ENCODE measurements around the gene LCN2. TPM values are rescaled to one million over a fixed set of nuclear protein-coding genes. Genes with fewer than 3 reads are reported as not detected.

The LCN2 gene
- total RNA-seq, 1 experiment from 2014 or later = 1.3 TPM

DNA sequence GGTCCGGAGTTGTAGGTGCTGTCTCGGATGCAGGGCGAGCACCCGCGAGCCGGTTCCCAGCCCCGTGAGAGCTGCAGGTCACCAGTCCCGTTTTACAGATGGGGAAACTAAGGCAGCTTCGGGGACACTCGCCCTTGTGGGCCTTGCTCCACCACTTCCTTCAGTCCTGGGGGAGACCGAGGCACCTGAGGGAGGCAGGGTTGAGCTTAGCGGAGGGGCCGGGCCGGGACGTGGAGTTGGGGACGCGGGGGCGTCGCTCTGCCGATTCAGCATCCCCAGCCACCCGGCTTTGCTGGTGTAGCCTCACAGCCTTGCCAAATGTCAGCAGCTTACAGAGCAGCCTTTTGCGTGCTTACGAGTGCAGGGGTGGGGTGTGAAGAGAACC lies 11.3 kb downstream of the LCN2 start (continued):
- TF ChIP-seq, protein P1, sequence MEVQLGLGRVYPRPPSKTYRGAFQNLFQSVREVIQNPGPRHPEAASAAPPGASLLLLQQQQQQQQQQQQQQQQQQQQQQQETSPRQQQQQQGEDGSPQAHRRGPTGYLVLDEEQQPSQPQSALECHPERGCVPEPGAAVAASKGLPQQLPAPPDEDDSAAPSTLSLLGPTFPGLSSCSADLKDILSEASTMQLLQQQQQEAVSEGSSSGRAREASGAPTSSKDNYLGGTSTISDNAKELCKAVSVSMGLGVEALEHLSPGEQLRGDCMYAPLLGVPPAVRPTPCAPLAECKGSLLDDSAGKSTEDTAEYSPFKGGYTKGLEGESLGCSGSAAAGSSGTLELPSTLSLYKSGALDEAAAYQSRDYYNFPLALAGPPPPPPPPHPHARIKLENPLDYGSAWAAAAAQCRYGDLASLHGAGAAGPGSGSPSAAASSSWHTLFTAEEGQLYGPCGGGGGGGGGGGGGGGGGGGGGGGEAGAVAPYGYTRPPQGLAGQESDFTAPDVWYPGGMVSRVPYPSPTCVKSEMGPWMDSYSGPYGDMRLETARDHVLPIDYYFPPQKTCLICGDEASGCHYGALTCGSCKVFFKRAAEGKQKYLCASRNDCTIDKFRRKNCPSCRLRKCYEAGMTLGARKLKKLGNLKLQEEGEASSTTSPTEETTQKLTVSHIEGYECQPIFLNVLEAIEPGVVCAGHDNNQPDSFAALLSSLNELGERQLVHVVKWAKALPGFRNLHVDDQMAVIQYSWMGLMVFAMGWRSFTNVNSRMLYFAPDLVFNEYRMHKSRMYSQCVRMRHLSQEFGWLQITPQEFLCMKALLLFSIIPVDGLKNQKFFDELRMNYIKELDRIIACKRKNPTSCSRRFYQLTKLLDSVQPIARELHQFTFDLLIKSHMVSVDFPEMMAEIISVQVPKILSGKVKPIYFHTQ (CRISPR knock-in tag; IDR thresholded peaks at IDR 0.05) = 0 out of 2 replicates have a peak, but pooled peaks have one; percentile 38
- TF ChIP-seq, protein P2, sequence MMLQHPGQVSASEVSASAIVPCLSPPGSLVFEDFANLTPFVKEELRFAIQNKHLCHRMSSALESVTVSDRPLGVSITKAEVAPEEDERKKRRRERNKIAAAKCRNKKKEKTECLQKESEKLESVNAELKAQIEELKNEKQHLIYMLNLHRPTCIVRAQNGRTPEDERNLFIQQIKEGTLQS (CRISPR knock-in tag; conservative IDR thresholded peaks at IDR 0.05) = no peak
- TF ChIP-seq, protein P3, sequence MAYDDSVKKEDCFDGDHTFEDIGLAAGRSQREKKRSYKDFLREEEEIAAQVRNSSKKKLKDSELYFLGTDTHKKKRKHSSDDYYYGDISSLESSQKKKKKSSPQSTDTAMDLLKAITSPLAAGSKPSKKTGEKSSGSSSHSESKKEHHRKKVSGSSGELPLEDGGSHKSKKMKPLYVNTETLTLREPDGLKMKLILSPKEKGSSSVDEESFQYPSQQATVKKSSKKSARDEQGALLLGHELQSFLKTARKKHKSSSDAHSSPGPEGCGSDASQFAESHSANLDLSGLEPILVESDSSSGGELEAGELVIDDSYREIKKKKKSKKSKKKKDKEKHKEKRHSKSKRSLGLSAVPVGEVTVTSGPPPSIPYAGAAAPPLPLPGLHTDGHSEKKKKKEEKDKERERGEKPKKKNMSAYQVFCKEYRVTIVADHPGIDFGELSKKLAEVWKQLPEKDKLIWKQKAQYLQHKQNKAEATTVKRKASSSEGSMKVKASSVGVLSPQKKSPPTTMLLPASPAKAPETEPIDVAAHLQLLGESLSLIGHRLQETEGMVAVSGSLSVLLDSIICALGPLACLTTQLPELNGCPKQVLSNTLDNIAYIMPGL (CRISPR knock-in tag; IDR thresholded peaks at IDR 0.05) = no peak; the same call in 1 of the 2 replicates
- TF ChIP-seq GTF2I (CRISPR knock-in tag; conservative IDR thresholded peaks at IDR 0.05) = peak; percentile 71; the same call in 1 of the 2 replicates

DNA sequence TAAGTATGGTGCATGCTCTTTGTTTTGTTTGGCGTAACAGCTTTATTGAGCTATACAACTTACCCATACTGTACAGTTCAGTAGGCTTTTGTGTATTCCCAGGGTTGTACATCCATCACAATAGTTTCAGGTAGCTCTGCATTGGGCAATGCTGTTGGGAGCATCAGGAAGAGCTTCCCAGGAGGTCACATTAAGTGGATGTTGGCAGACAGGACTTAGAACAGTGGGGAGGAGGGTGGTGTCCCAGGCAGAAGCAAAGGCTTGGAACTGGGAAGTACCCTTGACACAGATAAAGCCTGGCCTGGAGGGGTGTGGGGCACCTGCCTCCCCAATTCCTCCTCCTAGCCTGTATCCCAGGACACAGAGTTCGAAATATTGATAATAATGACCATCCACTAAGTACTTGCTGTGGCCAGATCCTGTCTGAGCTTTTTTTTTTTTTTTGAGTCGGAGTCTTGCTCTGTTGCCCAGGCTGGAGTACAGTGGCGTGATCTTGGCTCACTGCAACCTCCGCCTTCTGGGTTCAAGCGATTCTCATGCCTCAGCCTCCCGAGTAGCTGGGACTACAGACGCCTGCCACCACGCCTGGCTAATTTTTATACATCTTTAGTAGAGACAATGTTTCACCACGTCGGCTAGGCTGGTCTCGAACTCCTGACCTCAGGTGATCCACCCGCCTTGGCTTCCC lies 12.1 kb downstream of the LCN2 start:
- DNase-seq (ENCODE audit: low spot score) = no peak
- ATAC-seq = no peak
- H3K36me3 Mint-ChIP-seq = peaks cover 15% of the 10 kb centered on the region
- ChIA-PET POLR2A (interaction anchor here (1.0 kb wide), 1 partner anchor 94 kb away, joined by 3 read pairs; no protein-coding TSS in a partner anchor), CTCF (interaction anchor here (1.6 to 3.6 kb wide), 5 partner anchors 10 to 277 kb away, joined by 5 to 37 read pairs (median 30); partner anchors contain the start of gene DNM1)
- TF ChIP-seq TEAD4 (CRISPR knock-in tag; IDR thresholded peaks at IDR 0.05) (no peak), GABPB1 (CRISPR knock-in tag; IDR thresholded peaks at IDR 0.05) (no peak)
- TF ChIP-seq, protein P4, sequence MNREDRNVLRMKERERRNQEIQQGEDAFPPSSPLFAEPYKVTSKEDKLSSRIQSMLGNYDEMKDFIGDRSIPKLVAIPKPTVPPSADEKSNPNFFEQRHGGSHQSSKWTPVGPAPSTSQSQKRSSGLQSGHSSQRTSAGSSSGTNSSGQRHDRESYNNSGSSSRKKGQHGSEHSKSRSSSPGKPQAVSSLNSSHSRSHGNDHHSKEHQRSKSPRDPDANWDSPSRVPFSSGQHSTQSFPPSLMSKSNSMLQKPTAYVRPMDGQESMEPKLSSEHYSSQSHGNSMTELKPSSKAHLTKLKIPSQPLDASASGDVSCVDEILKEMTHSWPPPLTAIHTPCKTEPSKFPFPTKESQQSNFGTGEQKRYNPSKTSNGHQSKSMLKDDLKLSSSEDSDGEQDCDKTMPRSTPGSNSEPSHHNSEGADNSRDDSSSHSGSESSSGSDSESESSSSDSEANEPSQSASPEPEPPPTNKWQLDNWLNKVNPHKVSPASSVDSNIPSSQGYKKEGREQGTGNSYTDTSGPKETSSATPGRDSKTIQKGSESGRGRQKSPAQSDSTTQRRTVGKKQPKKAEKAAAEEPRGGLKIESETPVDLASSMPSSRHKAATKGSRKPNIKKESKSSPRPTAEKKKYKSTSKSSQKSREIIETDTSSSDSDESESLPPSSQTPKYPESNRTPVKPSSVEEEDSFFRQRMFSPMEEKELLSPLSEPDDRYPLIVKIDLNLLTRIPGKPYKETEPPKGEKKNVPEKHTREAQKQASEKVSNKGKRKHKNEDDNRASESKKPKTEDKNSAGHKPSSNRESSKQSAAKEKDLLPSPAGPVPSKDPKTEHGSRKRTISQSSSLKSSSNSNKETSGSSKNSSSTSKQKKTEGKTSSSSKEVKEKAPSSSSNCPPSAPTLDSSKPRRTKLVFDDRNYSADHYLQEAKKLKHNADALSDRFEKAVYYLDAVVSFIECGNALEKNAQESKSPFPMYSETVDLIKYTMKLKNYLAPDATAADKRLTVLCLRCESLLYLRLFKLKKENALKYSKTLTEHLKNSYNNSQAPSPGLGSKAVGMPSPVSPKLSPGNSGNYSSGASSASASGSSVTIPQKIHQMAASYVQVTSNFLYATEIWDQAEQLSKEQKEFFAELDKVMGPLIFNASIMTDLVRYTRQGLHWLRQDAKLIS (CRISPR knock-in tag; IDR thresholded peaks at IDR 0.05; ENCODE audit: borderline replicate concordance) = no peak
- TF ChIP-seq, protein P5, sequence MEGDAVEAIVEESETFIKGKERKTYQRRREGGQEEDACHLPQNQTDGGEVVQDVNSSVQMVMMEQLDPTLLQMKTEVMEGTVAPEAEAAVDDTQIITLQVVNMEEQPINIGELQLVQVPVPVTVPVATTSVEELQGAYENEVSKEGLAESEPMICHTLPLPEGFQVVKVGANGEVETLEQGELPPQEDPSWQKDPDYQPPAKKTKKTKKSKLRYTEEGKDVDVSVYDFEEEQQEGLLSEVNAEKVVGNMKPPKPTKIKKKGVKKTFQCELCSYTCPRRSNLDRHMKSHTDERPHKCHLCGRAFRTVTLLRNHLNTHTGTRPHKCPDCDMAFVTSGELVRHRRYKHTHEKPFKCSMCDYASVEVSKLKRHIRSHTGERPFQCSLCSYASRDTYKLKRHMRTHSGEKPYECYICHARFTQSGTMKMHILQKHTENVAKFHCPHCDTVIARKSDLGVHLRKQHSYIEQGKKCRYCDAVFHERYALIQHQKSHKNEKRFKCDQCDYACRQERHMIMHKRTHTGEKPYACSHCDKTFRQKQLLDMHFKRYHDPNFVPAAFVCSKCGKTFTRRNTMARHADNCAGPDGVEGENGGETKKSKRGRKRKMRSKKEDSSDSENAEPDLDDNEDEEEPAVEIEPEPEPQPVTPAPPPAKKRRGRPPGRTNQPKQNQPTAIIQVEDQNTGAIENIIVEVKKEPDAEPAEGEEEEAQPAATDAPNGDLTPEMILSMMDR (IDR thresholded peaks at IDR 0.05) = no peak
- no peaks in the 10 kb centered on the region for H3K9me3 Mint-ChIP-seq
- no peaks in the 10 kb centered on the region for H3K27me3 Mint-ChIP-seq (ENCODE audit: low read depth)
- peak overlapping the region; percentile 74 for H3K4me3 Mint-ChIP-seq
- H3K27ac Mint-ChIP-seq = no peak overlapping the region
- peaks cover 5% of the 10 kb centered on the region for H3K4me1 Mint-ChIP-seq

DNA sequence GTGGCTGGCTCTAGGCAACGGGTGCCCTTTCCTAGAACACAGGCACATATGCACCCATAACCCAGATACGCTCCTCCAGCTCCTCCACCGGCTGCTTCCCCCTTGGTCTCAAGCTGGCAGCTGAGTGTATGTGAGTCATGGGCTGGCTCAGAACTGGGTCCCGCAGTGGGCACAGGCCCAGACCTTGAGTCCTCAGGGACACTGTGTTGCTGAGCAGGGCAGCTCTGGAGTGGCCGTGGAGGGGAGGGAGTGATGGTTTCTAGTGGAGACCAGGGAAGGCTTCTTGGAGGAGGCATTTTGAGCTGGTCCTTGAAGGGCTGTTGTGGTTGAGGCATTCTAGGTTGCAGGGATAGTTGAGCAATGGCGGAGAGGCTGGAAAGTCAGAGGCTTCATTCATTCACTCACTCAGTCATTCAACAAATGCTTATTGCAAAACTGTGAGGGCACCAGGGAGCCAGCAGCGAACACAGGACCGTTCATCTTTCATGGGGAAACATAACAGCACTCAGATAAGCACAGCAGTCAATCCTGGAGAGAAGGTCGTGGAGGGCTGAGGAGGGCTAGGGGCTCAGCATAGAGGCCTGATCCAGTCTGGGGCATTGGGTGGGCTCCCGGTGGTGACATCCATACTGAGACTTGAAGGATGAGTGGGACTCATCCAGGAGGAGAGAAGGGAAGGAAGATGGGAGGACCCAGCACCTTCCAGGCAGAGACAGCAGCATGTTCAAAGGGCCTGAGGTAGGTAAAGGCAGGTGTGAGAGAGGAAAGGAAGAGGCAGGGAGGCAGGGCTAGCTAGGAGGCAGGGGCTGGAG lies 13.2 kb downstream of the LCN2 start:
- H3K4me3 Mint-ChIP-seq = no peak overlapping the region
- H3K9me3 Mint-ChIP-seq = no peaks in the 10 kb centered on the region
- H3K4me1 Mint-ChIP-seq = peaks cover 5% of the 10 kb centered on the region
- H3K27ac Mint-ChIP-seq = no peak overlapping the region
- peaks cover 21% of the 10 kb centered on the region for H3K36me3 Mint-ChIP-seq
- DNase-seq (ENCODE audit: low spot score) (no peak), ATAC-seq (no peak)
- ChIA-PET CTCF (interaction anchor here (3.6 kb wide), 1 partner anchor 37 kb away, joined by 30 read pairs; no protein-coding TSS in a partner anchor), POLR2A (no interaction called here)
- no peaks in the 10 kb centered on the region for H3K27me3 Mint-ChIP-seq (ENCODE audit: low read depth)
- no peak for TF ChIP-seq SMAD3 (CRISPR knock-in tag; IDR thresholded peaks at IDR 0.05; ENCODE audit: borderline replicate concordance)
- TF ChIP-seq HMGA2 (CRISPR knock-in tag; IDR thresholded peaks at IDR 0.05) = no peak
- TF ChIP-seq FOXJ3 (CRISPR knock-in tag; IDR thresholded peaks at IDR 0.05; ENCODE audit: borderline replicate concordance) = no peak
- TF ChIP-seq, protein P6, sequence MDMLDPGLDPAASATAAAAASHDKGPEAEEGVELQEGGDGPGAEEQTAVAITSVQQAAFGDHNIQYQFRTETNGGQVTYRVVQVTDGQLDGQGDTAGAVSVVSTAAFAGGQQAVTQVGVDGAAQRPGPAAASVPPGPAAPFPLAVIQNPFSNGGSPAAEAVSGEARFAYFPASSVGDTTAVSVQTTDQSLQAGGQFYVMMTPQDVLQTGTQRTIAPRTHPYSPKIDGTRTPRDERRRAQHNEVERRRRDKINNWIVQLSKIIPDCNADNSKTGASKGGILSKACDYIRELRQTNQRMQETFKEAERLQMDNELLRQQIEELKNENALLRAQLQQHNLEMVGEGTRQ (CRISPR knock-in tag; IDR thresholded peaks at IDR 0.05) = no peak
- no peak for TF ChIP-seq ZNF121 (CRISPR knock-in tag; IDR thresholded peaks at IDR 0.05)
- TF ChIP-seq, protein P2 (CRISPR knock-in tag; conservative IDR thresholded peaks at IDR 0.05) = no peak
- TF ChIP-seq FOXP1 (CRISPR knock-in tag; IDR thresholded peaks at IDR 0.05; ENCODE audit: borderline replicate concordance) = no peak
- no peak for TF ChIP-seq GTF2I (CRISPR knock-in tag; conservative IDR thresholded peaks at IDR 0.05)
- no peak for TF ChIP-seq ATF1 (CRISPR knock-in tag; IDR thresholded peaks at IDR 0.05)
- no peak for TF ChIP-seq ZNF671 (CRISPR knock-in tag; IDR thresholded peaks at IDR 0.05)

All from WTC11 (cell line).